ENCODE measurements around the gene KBTBD12.

The KBTBD12 gene

DNA sequence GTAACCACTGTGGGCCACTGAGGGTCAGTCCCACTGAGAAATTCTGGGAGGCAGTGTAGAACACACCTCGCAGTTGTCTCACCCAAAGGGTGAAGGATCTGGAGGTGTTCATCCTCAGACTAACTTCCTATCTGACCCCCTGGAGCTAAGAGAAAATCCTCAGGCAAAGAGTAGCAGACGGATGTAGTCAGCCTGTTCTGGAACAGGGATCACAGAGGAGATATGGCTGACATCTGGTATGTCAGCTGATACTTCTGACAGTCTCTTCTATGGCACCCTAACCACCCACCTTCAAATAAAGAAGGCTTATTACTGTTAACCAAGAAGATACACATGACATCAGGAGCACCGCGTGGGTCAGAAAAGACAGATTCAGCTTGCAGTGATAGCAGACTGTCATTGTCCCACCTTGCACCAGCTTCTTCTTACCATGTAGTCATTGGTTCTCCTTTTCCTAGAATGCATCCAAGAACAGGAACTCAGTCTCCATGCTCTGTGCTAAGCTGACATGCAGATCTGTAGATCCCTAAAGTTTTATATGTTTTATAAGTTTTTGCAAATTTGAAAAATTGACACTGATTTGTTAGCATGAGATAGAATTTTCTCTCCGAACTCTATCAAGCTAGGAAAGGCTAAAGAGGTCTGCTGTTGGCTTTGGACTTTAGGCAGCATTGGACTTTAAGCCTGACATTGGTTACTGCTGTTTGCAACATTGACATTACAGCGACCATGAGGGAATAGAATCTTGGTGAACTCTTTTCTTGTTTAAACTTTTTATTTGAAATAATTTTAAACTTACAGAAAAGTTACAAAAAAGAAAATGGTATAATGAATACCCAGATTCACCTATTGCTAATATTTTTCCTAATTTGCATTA lies 60.4 kb downstream of the KBTBD12 start:
- no peak overlapping the region for H3K4me3 ChIP-seq (ENCODE audit: low read length)
- no peak for DNase-seq (ENCODE audit: low read depth)
- TF ChIP-seq, protein P1, sequence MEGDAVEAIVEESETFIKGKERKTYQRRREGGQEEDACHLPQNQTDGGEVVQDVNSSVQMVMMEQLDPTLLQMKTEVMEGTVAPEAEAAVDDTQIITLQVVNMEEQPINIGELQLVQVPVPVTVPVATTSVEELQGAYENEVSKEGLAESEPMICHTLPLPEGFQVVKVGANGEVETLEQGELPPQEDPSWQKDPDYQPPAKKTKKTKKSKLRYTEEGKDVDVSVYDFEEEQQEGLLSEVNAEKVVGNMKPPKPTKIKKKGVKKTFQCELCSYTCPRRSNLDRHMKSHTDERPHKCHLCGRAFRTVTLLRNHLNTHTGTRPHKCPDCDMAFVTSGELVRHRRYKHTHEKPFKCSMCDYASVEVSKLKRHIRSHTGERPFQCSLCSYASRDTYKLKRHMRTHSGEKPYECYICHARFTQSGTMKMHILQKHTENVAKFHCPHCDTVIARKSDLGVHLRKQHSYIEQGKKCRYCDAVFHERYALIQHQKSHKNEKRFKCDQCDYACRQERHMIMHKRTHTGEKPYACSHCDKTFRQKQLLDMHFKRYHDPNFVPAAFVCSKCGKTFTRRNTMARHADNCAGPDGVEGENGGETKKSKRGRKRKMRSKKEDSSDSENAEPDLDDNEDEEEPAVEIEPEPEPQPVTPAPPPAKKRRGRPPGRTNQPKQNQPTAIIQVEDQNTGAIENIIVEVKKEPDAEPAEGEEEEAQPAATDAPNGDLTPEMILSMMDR (conservative IDR thresholded peaks at IDR 0.05; ENCODE audit: low read length): no peak

DNA sequence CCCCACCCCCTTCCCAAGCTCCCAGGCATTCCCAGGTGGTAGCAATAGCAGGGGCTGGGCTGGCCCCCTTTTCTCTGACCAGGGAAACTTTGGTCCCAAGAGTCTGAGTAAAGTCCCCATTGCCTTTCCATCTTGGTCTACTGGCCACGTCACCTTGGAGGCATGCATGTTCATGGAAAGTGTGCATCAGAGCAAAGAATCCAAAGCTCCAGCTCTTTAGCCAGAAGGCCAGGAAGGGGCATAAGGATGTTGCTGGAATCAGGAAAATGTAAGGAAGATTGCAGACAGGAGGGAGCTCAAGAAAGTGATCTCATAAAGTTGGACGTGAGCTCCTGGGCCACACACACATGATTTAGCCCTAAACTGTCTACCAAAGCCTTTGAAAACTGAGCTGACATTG lies 63.6 kb downstream of the KBTBD12 start:
- no peak overlapping the region for H3K4me3 ChIP-seq (ENCODE audit: low read length)
- no peak for DNase-seq (ENCODE audit: low read depth)
- TF ChIP-seq, protein P1 (conservative IDR thresholded peaks at IDR 0.05; ENCODE audit: low read length): no peak

DNA sequence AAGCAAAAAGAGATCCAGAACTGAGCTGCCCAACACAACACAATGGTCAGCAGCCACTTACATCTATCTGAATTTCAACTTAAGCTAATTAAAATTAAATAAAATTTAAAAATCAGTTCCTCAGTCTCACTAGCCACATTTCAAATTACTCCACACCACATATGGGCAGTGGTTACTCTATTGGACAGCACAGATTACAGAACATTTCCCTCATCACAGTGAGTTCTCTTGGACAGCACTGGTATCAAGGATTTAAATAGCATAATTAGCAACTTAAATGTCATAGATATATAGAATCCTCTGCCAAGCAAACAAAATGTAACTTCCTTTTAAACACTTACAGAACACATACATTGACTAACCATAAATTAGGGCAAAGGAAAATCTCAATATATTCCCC lies 64.4 kb downstream of the KBTBD12 start:
- DNase-seq (ENCODE audit: low read depth): no peak
- TF ChIP-seq, protein P1 (conservative IDR thresholded peaks at IDR 0.05; ENCODE audit: low read length): no peak
- H3K4me3 ChIP-seq (ENCODE audit: low read length): no peak overlapping the region

DNA sequence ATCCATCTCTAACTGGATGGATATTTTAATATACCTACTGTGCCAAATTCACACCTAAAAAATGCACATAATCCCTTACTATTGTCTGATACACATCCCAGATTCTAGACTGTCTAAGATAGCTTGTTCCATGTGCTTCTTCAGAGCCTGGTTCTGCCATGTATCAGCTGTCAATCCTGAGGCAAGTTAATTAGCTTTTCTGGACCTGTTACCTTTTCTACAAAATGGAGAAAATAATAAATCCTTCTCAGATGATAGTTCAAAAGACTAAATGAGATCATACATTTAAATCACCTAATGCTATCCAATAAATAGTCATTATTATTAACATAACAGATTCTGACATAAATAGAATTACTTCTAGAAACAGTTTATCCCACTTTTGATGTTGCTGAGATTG lies 66.1 kb downstream of the KBTBD12 start:
- no peak for DNase-seq (ENCODE audit: low read depth)
- no peak overlapping the region for H3K4me3 ChIP-seq (ENCODE audit: low read length)
- TF ChIP-seq, protein P1 (conservative IDR thresholded peaks at IDR 0.05; ENCODE audit: low read length): no peak

DNA sequence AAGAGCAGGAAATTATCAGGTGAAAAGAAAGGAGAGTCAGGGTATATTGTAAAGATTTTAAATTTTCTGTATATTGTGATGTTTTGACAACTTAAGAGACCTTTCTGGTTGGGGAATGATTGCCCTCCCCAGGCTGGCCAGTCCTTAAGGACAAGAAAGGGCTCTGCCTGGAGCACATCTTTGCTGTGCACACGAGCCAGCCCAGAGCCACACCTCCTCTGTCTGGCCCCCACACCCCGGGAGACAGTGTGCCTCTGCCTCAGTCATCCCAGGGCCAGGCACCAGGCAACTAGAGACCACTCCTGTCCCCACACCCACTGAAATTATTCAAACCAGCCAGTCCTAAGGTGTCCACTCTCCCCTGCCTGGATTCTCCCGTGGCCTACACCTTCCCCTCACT lies 67.1 kb downstream of the KBTBD12 start:
- no peak overlapping the region for H3K4me3 ChIP-seq (ENCODE audit: low read length)
- DNase-seq (ENCODE audit: low read depth): no peak
- TF ChIP-seq, protein P1 (conservative IDR thresholded peaks at IDR 0.05; ENCODE audit: low read length): no peak

DNA sequence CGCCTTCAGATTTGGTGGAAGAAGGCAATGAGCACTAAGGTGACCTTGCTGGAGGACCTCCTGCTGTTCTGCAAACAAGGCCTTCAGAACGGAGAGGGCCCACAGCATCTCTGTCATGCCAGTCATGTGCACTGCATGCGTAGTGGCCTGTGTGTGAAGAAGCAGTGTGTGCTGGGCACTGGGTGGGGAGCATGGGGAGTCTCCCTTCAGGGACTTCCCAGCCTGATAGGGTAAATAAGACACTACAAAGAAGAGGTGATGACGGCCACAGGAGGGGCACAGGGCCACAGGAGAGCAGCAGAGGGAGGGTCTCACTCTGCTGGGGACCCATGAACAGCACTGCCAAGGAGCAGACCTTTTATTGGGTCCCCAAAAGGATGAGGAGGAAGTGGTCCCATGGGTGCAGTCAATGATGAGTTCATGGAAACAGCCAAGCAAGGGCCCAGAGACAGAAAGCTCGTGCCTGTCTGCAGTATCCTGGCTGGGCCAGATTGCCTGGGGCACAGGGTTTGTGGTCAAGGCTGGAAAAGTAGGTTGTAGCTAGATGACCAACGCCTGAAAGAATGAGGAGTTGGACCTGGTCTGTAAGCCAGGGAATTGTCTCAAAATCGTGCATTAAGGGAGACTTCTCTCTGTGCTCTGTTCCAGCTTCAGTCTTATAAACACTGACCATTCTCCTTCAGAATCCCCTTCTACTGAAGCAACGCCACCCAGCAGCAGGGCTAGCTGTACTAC lies 69.4 kb downstream of the KBTBD12 start:
- TF ChIP-seq, protein P1 (conservative IDR thresholded peaks at IDR 0.05; ENCODE audit: low read length): no peak
- H3K4me3 ChIP-seq (ENCODE audit: low read length): no peak overlapping the region
- DNase-seq (ENCODE audit: low read depth): peak; percentile 54
